Neural cell (in vitro differentiated cells): ENCODE data around the gene FARP1.
"Not testable (repeated sequence)": the region's sequence is repeated elsewhere in the genome, so short reads cannot be mapped to it uniquely, and the experiment has no call there.

Experiments used
- EP300 ChIP-seq: fragments of 450-650 bp; conservative IDR thresholded peaks from 2 replicates; pipeline ENCODE4 v1.6.1; 2014; ENCODE audit warnings: antibody characterized with exemption, mild to moderate bottlenecking, moderate library complexity; ENCODE audit not compliant: poor library complexity, severe bottlenecking
- EZH2 ChIP-seq: fragments of 200-600, 300-800 bp; shearing (Covaris generic), sonication (generic); IDR thresholded peaks from 2 replicates; pipeline ENCODE4 v1.6.1; 2014; ENCODE audit warnings: antibody characterized with exemption, low read length, borderline replicate concordance, mild to moderate bottlenecking; ENCODE audit not compliant: insufficient read depth, poor library complexity, severe bottlenecking
- POLR2AphosphoS5 ChIP-seq: IDR thresholded peaks from 2 replicates; pipeline ENCODE4 v1.6.1; 2012
- RAD21 ChIP-seq: fragments of 450-650 bp; conservative IDR thresholded peaks from 2 replicates; pipeline ENCODE4 v1.6.1; 2014; ENCODE audit warnings: antibody characterized with exemption, mild to moderate bottlenecking, moderate library complexity
- SMC3 ChIP-seq: fragments of 450-650 bp; conservative IDR thresholded peaks from 2 replicates; pipeline ENCODE4 v1.6.1; 2014; ENCODE audit warnings: antibody characterized with exemption, mild to moderate bottlenecking, moderate library complexity; ENCODE audit not compliant: poor library complexity
- TF ChIP-seq, protein P1 (sequence below): fragments of 450-650 bp; IDR thresholded peaks from 2 replicates; pipeline ENCODE4 v1.5.1; 2014; ENCODE audit warnings: antibody characterized with exemption, mild to moderate bottlenecking, moderate library complexity; ENCODE audit not compliant: poor library complexity, severe bottlenecking
- TF ChIP-seq, protein P2 (sequence below): IDR thresholded peaks from 2 replicates; pipeline ENCODE4 v1.6.1; 2012; ENCODE audit warnings: borderline replicate concordance

DNA sequence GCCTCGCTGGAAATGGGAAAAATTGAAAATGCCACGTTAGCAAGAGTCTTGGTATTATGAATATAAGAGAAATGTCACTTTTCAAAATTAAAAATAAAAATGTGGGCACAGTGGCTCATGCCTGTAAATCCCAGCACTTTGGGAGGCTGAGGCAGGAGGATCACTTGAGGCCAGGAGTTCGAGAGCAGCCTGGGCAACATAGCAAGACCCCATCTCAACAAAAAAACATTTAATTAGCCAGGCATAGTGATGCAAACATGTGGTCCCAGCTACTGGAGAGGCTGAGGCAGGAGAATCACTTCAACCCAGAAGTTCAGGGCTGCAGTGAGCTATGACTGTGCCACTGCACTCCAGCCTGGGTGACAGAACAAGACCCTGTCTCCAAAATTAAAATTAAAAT is 270.4 kb downstream of the FARP1 start:
- TF ChIP-seq EZH2, EP300, POLR2AphosphoS5, RAD21, SMC3: not testable (repeated sequence)
- TF ChIP-seq, protein P1, sequence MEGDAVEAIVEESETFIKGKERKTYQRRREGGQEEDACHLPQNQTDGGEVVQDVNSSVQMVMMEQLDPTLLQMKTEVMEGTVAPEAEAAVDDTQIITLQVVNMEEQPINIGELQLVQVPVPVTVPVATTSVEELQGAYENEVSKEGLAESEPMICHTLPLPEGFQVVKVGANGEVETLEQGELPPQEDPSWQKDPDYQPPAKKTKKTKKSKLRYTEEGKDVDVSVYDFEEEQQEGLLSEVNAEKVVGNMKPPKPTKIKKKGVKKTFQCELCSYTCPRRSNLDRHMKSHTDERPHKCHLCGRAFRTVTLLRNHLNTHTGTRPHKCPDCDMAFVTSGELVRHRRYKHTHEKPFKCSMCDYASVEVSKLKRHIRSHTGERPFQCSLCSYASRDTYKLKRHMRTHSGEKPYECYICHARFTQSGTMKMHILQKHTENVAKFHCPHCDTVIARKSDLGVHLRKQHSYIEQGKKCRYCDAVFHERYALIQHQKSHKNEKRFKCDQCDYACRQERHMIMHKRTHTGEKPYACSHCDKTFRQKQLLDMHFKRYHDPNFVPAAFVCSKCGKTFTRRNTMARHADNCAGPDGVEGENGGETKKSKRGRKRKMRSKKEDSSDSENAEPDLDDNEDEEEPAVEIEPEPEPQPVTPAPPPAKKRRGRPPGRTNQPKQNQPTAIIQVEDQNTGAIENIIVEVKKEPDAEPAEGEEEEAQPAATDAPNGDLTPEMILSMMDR, result not testable (repeated sequence)
- TF ChIP-seq, protein P2, sequence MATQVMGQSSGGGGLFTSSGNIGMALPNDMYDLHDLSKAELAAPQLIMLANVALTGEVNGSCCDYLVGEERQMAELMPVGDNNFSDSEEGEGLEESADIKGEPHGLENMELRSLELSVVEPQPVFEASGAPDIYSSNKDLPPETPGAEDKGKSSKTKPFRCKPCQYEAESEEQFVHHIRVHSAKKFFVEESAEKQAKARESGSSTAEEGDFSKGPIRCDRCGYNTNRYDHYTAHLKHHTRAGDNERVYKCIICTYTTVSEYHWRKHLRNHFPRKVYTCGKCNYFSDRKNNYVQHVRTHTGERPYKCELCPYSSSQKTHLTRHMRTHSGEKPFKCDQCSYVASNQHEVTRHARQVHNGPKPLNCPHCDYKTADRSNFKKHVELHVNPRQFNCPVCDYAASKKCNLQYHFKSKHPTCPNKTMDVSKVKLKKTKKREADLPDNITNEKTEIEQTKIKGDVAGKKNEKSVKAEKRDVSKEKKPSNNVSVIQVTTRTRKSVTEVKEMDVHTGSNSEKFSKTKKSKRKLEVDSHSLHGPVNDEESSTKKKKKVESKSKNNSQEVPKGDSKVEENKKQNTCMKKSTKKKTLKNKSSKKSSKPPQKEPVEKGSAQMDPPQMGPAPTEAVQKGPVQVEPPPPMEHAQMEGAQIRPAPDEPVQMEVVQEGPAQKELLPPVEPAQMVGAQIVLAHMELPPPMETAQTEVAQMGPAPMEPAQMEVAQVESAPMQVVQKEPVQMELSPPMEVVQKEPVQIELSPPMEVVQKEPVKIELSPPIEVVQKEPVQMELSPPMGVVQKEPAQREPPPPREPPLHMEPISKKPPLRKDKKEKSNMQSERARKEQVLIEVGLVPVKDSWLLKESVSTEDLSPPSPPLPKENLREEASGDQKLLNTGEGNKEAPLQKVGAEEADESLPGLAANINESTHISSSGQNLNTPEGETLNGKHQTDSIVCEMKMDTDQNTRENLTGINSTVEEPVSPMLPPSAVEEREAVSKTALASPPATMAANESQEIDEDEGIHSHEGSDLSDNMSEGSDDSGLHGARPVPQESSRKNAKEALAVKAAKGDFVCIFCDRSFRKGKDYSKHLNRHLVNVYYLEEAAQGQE, result not testable (repeated sequence)
